GM18508 (cell line): Measurements from ENCODE around the gene WSCD1.

Experiments used
- ATAC-seq: cut with Tn5 transposase; IDR thresholded peaks from one replicate; pipeline ENCODE4 v1.9.1; 2021; ENCODE audit warnings: moderate number of reproducible peaks; ENCODE audit not compliant: insufficient read depth, unreplicated experiment

The WSCD1 gene

GRCh38 chr17:6145946-6146345 is 75.8 kb downstream of the WSCD1 start:
- no peak for ATAC-seq

GRCh38 chr17:6147042-6147441 is 76.9 kb downstream of the WSCD1 start:
- no peak for ATAC-seq

- no peak for ATAC-seq
Measured at GRCh38 chr17:6153375-6153774, 83.2 kb downstream of the WSCD1 start.

- ATAC-seq, result no peak
Measured at GRCh38 chr17:6157716-6158115, 87.5 kb downstream of the WSCD1 start.

- ATAC-seq, result no peak
Measured at GRCh38 chr17:6159541-6160231, 89.5 kb downstream of the WSCD1 start.

GRCh38 chr17:6160232-6160555 is 90.0 kb downstream of the WSCD1 start:
- no peak for ATAC-seq

GRCh38 chr17:6160911-6161855 is 91.0 kb downstream of the WSCD1 start:
- no peak for ATAC-seq

GRCh38 chr17:6162216-6162615 is 92.0 kb downstream of the WSCD1 start:
- no peak for ATAC-seq

- ATAC-seq, result no peak
Measured at GRCh38 chr17:6162892-6163291, 92.7 kb downstream of the WSCD1 start.

- ATAC-seq, result no peak
Measured at GRCh38 chr17:6163612-6164333, 93.6 kb downstream of the WSCD1 start.

- no peak for ATAC-seq
Measured at GRCh38 chr17:6164996-6165395, 94.8 kb downstream of the WSCD1 start.

GRCh38 chr17:6165806-6166205 is 95.6 kb downstream of the WSCD1 start:
- ATAC-seq, result no peak

GRCh38 chr17:6166492-6167179 is 96.5 kb downstream of the WSCD1 start:
- ATAC-seq, result no peak

- ATAC-seq, result no peak
Measured at GRCh38 chr17:6168296-6168695, 98.1 kb downstream of the WSCD1 start.

- ATAC-seq, result no peak
Measured at GRCh38 chr17:6170349-6170748, 100.2 kb downstream of the WSCD1 start.

- ATAC-seq, result no peak
Measured at GRCh38 chr17:6172642-6173330, 102.6 kb downstream of the WSCD1 start.

- ATAC-seq, result no peak
Measured at GRCh38 chr17:6173653-6174052, 103.5 kb downstream of the WSCD1 start.
